CD4-positive, alpha-beta T cell treated with Interleukin-21 for 1 hour (primary cell): ENCODE data around the gene CHST11.
A peak's percentile ranks its signal among the peaks of the same experiment; 100 is the strongest.

Experiments
- DNase-seq: peaks from one replicate; pipeline ENCODE4 v3.0.0-alpha.2; 2020

Gene CHST11

GRCh38 chr12:104748790-104749189, 292.0 kb downstream of the CHST11 start:
- no peak for DNase-seq

DNA sequence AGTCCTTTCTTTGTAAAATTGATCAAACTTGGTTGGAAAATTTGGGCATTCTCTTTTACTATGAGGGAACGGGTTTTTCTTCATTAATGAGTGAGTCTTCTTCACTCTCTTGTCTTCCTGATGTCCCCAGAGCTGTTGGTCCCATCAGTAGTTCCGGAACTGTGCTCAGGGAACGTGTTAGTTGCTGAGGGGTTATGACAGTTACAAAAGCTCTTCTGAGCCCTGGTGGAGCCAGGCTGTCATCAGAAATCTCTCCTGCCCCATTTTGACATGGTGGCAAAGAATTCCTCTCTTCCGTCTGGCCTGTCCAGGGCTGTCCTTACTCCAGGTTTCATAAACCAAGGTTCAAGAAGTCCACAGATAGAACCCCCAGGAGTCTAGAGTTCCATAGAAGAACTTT, 292.8 kb downstream of the CHST11 start:
- no peak for DNase-seq

DNA sequence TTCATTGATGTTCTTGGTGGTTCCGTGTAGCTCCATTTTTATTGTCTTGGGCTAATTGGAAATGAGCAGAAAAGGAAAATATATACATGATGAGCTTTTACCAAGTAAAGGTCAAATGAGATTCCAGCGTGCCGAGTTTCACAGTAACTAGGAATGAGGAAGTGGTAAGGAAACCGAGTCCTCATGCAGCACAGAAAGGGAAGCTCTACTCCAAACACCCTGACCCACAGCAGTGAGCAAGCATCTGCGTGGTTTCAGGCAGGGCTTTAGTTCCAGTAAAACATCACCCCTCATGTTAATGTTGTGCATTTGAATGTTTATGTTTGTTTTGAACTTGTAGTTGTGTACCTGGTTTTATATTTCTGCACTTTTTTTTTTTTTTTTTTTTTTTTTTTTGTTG, 293.3 kb downstream of the CHST11 start:
- DNase-seq, result no peak

GRCh38 chr12:104751120-104751519, 294.4 kb downstream of the CHST11 start:
- DNase-seq, result no peak

- no peak for DNase-seq
Observed at GRCh38 chr12:104751594-104751993, 294.8 kb downstream of the CHST11 start.

GRCh38 chr12:104752016-104752415, 295.3 kb downstream of the CHST11 start:
- DNase-seq, result no peak

DNA sequence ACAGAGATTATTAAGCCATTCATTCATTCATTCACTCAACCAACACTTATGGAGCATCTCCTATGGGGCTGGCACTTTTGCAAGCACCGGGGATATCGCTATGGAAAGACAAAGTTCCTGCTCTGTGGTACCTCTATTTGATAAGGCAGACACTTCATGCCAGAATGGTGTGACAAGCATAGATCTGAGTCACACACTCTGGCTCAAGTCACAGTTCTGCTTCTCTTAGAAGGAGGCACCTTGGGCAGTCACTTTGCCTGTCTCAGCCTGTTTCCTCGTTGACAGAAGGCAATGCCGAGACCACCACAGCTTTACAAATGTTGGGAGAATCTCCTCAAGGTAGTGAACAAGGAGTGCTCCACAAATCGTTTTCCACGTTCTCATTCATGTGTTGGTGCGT, 296.1 kb downstream of the CHST11 start:
- no peak for DNase-seq

GRCh38 chr12:104756901-104757300, 300.2 kb downstream of the CHST11 start:
- no peak for DNase-seq

DNA sequence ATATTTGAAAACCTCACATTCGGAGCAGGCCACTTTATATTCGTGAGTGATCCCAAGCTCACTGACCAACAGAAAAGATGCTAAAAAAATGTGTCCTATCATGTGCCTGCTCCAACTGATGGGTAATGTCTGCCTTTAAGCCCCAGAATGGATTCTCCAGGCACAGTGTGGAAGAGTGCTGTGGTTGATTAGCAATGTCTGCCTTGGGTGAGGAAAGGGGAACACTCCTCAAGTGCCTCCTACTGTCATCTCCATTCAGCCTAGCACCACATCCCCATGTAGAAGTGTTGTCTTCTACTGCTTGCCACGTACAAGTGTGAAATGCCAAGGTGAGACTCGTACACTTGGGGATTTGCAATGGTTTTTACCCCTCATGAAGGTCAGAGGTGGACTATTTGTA, 302.0 kb downstream of the CHST11 start:
- no peak for DNase-seq

DNA sequence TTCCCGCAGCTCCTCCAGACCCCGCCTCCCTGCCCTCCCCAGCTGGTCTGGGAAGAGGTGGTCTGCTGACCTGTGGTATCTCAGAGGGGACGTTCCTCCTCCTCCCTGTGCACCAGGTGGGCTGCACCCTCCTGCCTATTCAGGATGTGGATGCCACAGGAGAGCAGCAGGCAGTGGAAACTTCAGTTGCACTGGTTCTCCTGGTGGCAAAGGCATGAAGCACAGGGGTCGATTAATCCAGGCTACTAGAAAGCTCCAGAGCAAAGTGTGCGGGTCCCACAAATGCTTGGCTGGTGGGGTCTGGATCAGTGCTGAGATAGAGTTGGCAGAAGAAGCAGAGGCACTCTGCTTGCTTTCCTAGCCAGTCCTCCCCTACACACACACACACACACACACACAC, 304.3 kb downstream of the CHST11 start:
- no peak for DNase-seq

DNA sequence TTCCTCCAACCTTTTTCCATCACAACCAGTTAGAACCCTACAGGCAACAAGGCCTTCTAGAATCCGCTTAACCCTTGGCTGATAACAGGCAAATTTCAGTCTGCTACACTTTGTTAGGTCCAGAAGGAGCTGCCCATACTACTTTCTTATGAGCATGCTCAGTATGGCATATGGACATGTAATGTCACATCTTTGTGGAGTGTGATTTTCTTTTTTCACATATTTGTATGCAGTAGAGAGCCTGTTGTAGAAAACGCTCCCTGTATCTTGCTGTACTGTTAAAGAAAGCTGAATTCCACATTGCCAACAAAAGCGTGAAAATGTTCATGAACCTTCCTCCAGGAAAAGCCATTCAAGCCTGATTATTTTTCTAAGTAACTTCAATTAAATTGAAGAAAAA, 304.9 kb downstream of the CHST11 start:
- no peak for DNase-seq

GRCh38 chr12:104763168-104763805, 306.5 kb downstream of the CHST11 start:
- DNase-seq, result no peak

DNA sequence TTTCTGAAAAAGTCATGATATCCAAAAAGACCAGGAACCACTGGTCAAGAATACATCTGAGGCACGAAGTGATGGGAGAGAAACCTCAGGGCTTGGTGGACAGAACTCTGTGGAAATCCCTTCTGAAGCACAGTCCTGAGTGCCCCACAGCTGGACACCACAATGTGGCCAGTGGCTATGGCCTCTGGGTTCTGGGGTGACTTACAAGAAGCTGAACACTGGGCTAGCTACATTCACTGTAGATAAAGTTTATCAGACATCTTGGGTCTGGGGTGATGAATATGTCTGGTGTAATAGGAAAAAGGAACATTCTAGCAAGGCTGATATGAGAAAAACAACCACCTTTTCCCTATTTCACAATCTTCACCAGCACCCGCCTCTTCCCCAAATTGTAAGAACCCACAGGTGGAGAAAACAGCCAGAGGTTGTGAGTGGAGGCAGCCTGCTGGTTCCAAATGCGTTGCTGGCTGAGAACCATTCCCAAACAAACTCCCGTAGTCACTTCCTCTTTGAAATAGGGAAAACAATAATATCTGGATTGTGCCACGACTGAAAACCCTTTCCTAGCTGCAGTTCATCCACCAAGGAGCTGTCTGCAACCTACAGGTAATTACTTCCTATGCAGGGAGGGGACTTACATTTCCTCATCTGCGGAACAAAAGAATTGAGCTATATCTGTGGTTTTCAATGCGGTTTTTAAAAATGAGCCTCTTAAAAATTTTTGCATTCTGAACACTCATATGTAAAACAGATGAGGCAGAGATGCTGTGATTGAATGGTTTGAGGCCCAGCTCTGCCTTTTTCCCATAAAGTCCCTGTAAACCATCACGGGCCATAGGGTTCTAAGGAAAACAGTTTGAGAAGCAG, 307.7 kb downstream of the CHST11 start:
- DNase-seq, result peak; percentile 26

DNA sequence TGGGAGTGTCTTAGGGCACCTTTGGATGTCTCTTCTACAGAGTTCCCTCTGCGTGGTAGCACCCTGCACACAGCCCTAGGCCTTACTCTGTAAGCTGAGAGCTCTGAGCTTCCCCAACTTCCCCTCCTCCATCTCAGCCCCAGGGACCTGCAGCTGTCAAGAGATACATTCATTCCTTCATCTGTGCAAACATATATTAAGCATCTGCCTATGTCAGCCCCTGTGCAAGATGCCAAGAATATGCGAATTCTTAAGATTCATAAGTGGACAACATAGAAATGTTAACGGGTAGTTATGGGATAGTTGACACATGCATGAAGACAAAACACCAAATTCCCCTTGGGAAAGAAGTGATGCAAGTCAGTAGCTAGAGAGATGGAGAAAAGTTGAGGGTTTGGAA, 310.5 kb downstream of the CHST11 start:
- DNase-seq, result no peak

DNA sequence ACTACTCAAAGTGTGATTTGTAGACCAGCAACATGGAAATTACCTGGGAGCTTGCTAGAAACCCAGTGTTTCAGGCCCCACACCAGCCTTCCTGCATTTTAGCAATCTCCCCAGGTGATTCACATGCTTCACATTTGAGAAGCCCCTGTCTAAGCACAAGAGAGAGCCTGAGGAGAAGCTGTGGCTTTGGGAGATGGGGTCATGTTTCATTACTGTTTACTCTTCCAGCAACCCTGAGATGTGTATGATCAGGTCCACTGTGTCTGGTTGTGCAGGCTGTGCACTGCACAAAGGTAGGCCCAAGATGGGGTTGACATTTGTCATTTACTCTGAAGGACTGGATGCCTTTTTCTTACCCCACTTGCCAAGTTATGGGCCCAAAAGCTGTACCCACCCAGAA, 311.3 kb downstream of the CHST11 start:
- DNase-seq, result no peak

- no peak for DNase-seq
Observed at GRCh38 chr12:104769144-104769561, 312.4 kb downstream of the CHST11 start.

DNA sequence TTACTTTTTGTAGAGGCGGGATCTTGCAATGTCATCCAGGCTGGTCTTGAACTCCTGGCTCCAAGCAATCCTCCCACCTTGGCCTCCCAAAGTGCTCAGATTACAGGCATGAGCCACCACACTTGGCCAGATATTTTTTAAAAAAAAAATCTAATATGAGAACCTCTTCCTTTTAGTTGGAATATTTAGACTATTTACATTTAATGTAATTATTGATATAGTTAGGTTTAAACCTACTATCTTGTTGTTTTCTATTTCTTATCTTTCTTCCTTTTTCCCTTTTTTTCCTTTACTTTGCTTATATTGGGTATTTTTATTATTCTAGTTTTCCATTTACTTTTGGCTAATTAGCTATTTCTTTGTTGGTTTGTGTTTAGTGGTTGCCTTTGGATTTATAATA, 315.6 kb downstream of the CHST11 start:
- no peak for DNase-seq

DNA sequence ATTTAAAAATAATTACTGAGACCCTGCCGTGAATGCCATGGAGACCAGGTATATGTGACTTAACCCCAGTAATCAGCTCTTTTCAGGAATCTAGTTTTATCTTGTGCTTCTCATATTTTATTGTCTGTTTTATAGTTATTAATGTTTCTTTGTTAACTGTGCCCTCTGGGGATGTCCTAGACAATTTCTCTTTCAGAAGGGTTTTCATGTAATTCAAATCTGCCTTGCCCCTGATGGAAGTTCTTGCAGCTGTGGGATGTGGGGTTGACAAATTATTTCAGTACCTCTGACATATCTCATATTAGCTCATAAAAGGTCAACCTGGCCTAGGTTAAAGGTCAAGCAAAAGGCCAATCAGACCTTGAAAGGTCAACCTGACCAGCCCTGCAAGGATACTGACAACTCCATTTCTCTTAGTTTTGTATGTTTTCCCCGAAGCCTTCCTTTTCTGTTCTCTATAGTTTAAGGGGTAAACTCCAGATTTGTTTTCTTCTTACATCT, 319.0 kb downstream of the CHST11 start:
- no peak for DNase-seq

GRCh38 chr12:104779134-104779533, 322.4 kb downstream of the CHST11 start:
- DNase-seq, result no peak

DNA sequence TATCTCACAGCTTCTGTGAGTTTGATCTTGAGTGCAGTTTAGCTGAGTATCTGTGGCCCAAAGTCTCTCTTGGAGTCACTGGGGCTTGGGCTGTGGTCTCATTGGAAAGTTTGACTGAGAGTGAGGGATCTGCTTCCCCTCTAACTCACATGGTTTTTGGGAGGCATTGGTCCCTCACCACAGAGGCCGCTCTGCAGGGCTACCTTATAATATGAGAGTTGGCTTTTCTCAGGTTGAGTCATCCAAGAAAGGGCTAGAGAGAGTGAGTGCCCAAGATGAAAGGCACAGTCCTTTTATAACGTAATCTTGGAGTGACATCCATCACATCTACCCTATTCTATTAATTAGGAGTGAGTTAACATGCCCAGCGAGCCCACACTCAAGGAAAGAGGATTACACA, 325.5 kb downstream of the CHST11 start:
- DNase-seq, result no peak

- no peak for DNase-seq
Observed at GRCh38 chr12:104784592-104784991, 327.8 kb downstream of the CHST11 start.

GRCh38 chr12:104785886-104786285, 329.1 kb downstream of the CHST11 start:
- no peak for DNase-seq

DNA sequence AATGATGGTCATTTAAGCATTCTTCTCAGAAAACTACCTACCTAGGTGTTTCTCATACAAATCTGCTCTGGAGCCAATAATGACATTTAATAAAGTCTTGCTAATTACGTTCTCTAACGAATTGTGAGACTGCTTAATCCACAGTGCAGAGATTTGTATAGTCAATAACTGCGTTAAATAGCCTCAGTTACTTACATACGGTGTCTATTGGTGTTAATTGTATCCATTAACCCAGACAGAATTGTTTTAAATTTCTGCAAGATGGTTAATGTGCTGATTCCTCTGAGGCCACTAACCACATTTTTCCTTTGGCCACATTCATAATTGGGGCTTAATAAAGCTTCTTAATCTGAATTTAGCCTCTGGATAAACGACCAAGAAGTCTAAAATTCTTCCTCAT, 329.6 kb downstream of the CHST11 start:
- no peak for DNase-seq

GRCh38 chr12:104788840-104789271, 332.1 kb downstream of the CHST11 start:
- DNase-seq, result no peak
